Transverse colon (tissue), 3 donors: ENCODE results near the gene NUMB.

Source experiments
- EP300 ChIP-seq: sonication (generic); formaldehyde crosslinking; IDR thresholded peaks from one replicate; pipeline ENCODE4 v1.6.1; 2017; ENCODE audit warnings: antibody characterized with exemption, low read depth
- POLR2A ChIP-seq: fragments of 450-650 bp; IDR thresholded peaks from one replicate; pipeline ENCODE4 v1.6.1; 2016; ENCODE audit warnings: antibody characterized with exemption, mild to moderate bottlenecking, moderate library complexity
- TF ChIP-seq, protein P1 (sequence below), 5 experiments: fragments of 200-600 bp in 3 of 5; fragments of 450-650 bp in 2 of 5; sonication (generic) in 3 of 5; IDR thresholded peaks; 1 replicate in 2 of 5; 2 replicates in 3 of 5; pipeline ENCODE4 v1.5.1; 2016 to 2017; ENCODE audit warnings: antibody characterized with exemption in 5 of 5, inconsistent platforms in 3 of 5, mild to moderate bottlenecking in 2 of 5, moderate library complexity in 1 of 5

DNA sequence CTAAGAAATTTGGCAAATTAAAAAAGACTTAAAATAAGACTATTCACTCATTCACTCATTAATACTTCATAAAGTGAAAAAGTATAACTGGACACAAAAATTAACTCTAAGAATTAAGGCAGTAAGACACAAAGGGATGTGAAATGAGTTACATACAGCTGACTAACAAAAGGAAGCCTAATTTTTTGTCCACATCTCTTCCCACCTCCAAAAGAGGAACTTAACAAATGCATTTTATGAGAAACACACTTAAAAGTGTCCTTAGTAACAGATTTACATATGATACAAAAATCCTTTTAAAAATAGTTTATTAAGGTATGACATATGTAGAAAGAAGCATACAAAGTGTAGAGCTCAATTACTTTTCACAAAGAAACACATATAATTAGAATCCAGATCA is 88.9 kb downstream of the NUMB start:
- TF ChIP-seq, protein P1, sequence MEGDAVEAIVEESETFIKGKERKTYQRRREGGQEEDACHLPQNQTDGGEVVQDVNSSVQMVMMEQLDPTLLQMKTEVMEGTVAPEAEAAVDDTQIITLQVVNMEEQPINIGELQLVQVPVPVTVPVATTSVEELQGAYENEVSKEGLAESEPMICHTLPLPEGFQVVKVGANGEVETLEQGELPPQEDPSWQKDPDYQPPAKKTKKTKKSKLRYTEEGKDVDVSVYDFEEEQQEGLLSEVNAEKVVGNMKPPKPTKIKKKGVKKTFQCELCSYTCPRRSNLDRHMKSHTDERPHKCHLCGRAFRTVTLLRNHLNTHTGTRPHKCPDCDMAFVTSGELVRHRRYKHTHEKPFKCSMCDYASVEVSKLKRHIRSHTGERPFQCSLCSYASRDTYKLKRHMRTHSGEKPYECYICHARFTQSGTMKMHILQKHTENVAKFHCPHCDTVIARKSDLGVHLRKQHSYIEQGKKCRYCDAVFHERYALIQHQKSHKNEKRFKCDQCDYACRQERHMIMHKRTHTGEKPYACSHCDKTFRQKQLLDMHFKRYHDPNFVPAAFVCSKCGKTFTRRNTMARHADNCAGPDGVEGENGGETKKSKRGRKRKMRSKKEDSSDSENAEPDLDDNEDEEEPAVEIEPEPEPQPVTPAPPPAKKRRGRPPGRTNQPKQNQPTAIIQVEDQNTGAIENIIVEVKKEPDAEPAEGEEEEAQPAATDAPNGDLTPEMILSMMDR (IDR thresholded peaks at IDR 0.05) = no peak
- TF ChIP-seq POLR2A (no peak), EP300 (no peak)
